Fibroblast of lung (primary cell): ENCODE data around the gene ATL1.

Experiments used
- EZH2 ChIP-seq: IDR thresholded peaks from 2 replicates; pipeline ENCODE4 v1.5.1; 2012; ENCODE audit warnings: low read length, control low read depth, mild to moderate bottlenecking; ENCODE audit errors: missing control alignments
- TF ChIP-seq, protein P1 (sequence below), 2 donors: IDR thresholded peaks in 1 of 2; conservative IDR thresholded peaks in 1 of 2; 1 replicate in 1 of 2; 2 replicates in 1 of 2; pipeline ENCODE4 v1.5.1; 2011 to 2012; ENCODE audit warnings: low read length in 2 of 2, control low read depth in 1 of 2, inconsistent platforms in 1 of 2, low read depth in 1 of 2, mild to moderate bottlenecking in 1 of 2

DNA sequence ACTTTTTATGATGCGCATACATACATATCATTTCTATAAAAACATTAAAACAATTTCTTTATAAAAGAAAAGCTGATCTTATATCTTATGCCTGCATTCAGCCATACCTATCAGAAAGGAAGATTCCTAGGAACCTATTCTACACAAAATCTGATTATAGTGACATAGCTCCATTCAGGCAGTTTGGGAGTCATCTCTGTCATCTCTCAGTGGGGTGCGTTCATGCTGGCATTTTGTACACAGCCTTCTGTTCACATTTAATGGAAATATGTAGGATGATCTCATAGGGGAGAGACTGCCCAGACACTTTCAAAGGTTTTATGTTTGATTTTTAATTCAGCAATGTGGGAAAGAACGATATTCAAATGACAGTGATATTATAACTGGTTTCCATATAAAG is 52.9 kb downstream of the ATL1 start:
- TF ChIP-seq, protein P1, sequence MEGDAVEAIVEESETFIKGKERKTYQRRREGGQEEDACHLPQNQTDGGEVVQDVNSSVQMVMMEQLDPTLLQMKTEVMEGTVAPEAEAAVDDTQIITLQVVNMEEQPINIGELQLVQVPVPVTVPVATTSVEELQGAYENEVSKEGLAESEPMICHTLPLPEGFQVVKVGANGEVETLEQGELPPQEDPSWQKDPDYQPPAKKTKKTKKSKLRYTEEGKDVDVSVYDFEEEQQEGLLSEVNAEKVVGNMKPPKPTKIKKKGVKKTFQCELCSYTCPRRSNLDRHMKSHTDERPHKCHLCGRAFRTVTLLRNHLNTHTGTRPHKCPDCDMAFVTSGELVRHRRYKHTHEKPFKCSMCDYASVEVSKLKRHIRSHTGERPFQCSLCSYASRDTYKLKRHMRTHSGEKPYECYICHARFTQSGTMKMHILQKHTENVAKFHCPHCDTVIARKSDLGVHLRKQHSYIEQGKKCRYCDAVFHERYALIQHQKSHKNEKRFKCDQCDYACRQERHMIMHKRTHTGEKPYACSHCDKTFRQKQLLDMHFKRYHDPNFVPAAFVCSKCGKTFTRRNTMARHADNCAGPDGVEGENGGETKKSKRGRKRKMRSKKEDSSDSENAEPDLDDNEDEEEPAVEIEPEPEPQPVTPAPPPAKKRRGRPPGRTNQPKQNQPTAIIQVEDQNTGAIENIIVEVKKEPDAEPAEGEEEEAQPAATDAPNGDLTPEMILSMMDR (conservative IDR thresholded peaks at IDR 0.05 in 1 of 2, IDR thresholded peaks at IDR 0.05 in 1 of 2; ENCODE audit: low read depth in 1 of 2, low read length in 2 of 2) = no peak
- TF ChIP-seq EZH2 = no peak
